SK-N-SH treated with all-trans-retinoic acid at 6 μM for 48 hours (cell line): ENCODE measurements around the gene CDK14.

Experiments
- ATAC-seq: fragments of 200-7000 bp; cut with Tn5 transposase; 3 replicates; pipeline ENCODE4 v1.9.1; 2020; ENCODE audit warnings: mild to moderate bottlenecking, moderate library complexity
- ARNTL ChIP-seq: fragments of 450-650 bp; formaldehyde crosslinking; IDR thresholded peaks from 2 replicates; pipeline ENCODE4 v1.5.0; 2020; ENCODE audit warnings: low read depth, mild to moderate bottlenecking, moderate library complexity, borderline replicate concordance
- BACH2 ChIP-seq: fragments of 250-450 bp; sonication (Bioruptor Pico); IDR thresholded peaks from 2 replicates; pipeline ENCODE4 v1.9.0; 2021; ENCODE audit warnings: mild to moderate bottlenecking, borderline replicate concordance
- CSDC2 ChIP-seq: fragments of 250-450 bp; sonication (Bioruptor Pico); IDR thresholded peaks from 2 replicates; pipeline ENCODE4 v1.5.0; 2020; ENCODE audit warnings: mild to moderate bottlenecking, moderate library complexity
- ESRRG ChIP-seq: fragments of 250-450 bp; sonication (Bioruptor Pico); IDR thresholded peaks from 2 replicates; pipeline ENCODE4 v1.6.1; 2021; ENCODE audit warnings: mild to moderate bottlenecking
- GLIS3 ChIP-seq: fragments of 250-450 bp; sonication (Bioruptor Pico); IDR thresholded peaks from 2 replicates; pipeline ENCODE4 v1.5.0; 2020; ENCODE audit warnings: mild to moderate bottlenecking, moderate library complexity
- ISL1 ChIP-seq: fragments of 250-450 bp; sonication (Bioruptor Pico); IDR thresholded peaks from 2 replicates; pipeline ENCODE4 v2.1.2; 2022; ENCODE audit warnings: mild to moderate bottlenecking, moderate library complexity
- OSR1 ChIP-seq: fragments of 250-450 bp; sonication (Bioruptor Pico); IDR thresholded peaks from 2 replicates; pipeline ENCODE4 v1.8.0; 2022; ENCODE audit warnings: moderate library complexity, mild to moderate bottlenecking, inconsistent platforms
- PPARA ChIP-seq: fragments of 250-450 bp; sonication (Bioruptor Pico); IDR thresholded peaks from 2 replicates; pipeline ENCODE4 v1.5.0; 2020; ENCODE audit warnings: mild to moderate bottlenecking, borderline replicate concordance
- SNAI2 ChIP-seq: fragments of 250-450 bp; sonication (Bioruptor Pico); IDR thresholded peaks from 2 replicates; pipeline ENCODE4 v1.5.0; 2020; ENCODE audit warnings: mild to moderate bottlenecking, moderate library complexity
- TCF4 ChIP-seq: fragments of 250-450 bp; sonication (Bioruptor Pico); IDR thresholded peaks from 2 replicates; pipeline ENCODE4 v1.8.0; 2021; ENCODE audit warnings: mild to moderate bottlenecking, moderate library complexity, borderline replicate concordance
- TOX ChIP-seq: fragments of 250-450 bp; sonication (Bioruptor Pico); IDR thresholded peaks from 2 replicates; pipeline ENCODE4 v1.8.0; 2021; ENCODE audit warnings: mild to moderate bottlenecking, moderate library complexity, borderline replicate concordance
- ZC3H10 ChIP-seq: fragments of 250-450 bp; sonication (Bioruptor Pico); IDR thresholded peaks from 2 replicates; pipeline ENCODE4 v1.5.1; 2021; ENCODE audit warnings: mild to moderate bottlenecking, moderate library complexity
- ZFP3 ChIP-seq: fragments of 250-450 bp; sonication (Bioruptor Pico); IDR thresholded peaks from 2 replicates; pipeline ENCODE4 v1.5.0; 2020; ENCODE audit warnings: mild to moderate bottlenecking, moderate library complexity
- ZFP30 ChIP-seq: fragments of 450-650 bp; formaldehyde crosslinking; IDR thresholded peaks from 2 replicates; pipeline ENCODE4 v1.5.0; 2022; ENCODE audit warnings: mild to moderate bottlenecking, moderate library complexity
- ZNF565 ChIP-seq: fragments of 450-650 bp; formaldehyde crosslinking; conservative IDR thresholded peaks from 2 replicates; pipeline ENCODE4 v1.5.0; 2020; ENCODE audit warnings: low read depth, mild to moderate bottlenecking, moderate library complexity
- ZNF70 ChIP-seq: fragments of 450-650 bp; formaldehyde crosslinking; IDR thresholded peaks from 2 replicates; pipeline ENCODE4 v1.5.0; 2020; ENCODE audit warnings: mild to moderate bottlenecking, moderate library complexity
- ZNF8 ChIP-seq: fragments of 450-650 bp; formaldehyde crosslinking; IDR thresholded peaks from 2 replicates; pipeline ENCODE4 v1.5.0; 2020; ENCODE audit warnings: mild to moderate bottlenecking, moderate library complexity
- TF ChIP-seq, protein P1 (sequence below): fragments of 250-450 bp; sonication (Bioruptor Pico); IDR thresholded peaks from 2 replicates; pipeline ENCODE4 v1.5.1; 2021; ENCODE audit warnings: mild to moderate bottlenecking, moderate library complexity
- TF ChIP-seq, protein P2 (sequence below): fragments of 250-450 bp; sonication (Bioruptor Pico); IDR thresholded peaks from 2 replicates; pipeline ENCODE4 v1.5.1; 2020; ENCODE audit warnings: low read depth, mild to moderate bottlenecking, moderate library complexity
- TF ChIP-seq, protein P3 (sequence below): fragments of 250-450 bp; sonication (Bioruptor Pico); IDR thresholded peaks from 2 replicates; pipeline ENCODE4 v1.8.0; 2021; ENCODE audit warnings: low read depth, mild to moderate bottlenecking, moderate library complexity, borderline replicate concordance
- TF ChIP-seq, protein P4 (sequence below): fragments of 250-450 bp; sonication (Bioruptor Pico); IDR thresholded peaks from 2 replicates; pipeline ENCODE4 v1.8.0; 2020; ENCODE audit warnings: mild to moderate bottlenecking, moderate library complexity, borderline replicate concordance

The CDK14 gene

DNA sequence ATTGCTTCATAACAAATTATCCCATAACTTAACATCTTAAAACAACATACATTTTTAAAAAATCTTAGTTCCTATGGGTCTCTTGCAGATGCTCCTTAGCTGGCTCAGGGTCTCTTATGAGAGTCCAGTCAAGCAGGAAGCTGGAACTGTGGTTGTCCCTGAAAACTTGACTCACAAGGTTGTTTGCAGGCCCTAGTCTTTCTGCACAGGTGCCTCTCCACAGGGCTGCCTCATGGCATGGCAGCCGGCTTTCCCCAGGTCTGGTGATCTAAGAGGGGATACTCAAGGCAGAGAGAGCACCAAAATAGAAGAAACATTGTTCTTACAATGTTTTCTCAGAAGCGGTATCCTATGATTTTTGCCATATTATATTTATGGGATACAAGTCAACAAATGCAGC, 127.1 kb downstream of the CDK14 start (continued):
- TF ChIP-seq ZFP30 (CRISPR knock-in tag), result no peak

DNA sequence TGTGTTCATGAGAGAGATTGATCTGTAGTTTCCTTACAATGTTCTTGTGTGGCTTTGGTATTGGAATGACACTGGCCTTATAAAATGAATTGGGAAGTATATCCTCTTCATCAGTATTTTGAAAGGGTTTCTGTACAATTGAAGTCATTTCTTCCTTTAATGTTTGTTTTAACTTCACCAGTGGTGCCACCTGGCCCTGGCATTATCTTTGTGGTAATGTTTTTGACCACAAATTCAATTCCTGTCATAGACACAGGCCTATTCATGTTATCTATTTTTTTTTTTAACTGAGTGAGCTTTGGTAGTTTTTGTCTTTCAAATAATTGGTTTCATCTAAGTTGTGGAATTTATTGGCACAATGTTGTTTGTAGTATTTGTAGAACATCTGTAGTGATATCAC, 127.7 kb downstream of the CDK14 start:
- TF ChIP-seq, protein P1, sequence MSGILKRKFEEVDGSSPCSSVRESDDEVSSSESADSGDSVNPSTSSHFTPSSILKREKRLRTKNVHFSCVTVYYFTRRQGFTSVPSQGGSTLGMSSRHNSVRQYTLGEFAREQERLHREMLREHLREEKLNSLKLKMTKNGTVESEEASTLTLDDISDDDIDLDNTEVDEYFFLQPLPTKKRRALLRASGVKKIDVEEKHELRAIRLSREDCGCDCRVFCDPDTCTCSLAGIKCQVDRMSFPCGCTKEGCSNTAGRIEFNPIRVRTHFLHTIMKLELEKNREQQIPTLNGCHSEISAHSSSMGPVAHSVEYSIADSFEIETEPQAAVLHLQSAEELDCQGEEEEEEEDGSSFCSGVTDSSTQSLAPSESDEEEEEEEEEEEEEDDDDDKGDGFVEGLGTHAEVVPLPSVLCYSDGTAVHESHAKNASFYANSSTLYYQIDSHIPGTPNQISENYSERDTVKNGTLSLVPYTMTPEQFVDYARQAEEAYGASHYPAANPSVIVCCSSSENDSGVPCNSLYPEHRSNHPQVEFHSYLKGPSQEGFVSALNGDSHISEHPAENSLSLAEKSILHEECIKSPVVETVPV, result no peak
- TF ChIP-seq ZC3H10 (no peak), GLIS3 (no peak), BACH2 (CRISPR knock-in tag) (no peak)
- no peak for ATAC-seq

DNA sequence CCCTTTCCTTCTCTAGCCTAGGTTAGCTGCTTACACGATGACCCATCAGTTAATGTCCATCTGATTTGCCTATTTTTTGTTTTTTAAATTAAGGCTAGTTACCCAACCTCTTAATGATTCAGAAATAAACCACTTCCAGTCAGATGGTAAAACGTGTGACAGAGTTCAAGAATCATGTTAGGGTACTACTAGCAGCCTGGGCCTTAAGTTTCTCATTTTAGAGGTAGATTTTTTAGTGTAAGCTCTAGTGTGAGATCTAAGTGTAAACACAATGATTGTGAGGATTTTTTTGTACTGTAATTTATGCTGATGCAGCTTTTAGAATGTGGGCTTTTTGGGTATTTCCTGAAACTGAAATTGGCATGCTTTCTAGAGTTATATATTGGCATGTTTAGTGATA, 130.0 kb downstream of the CDK14 start:
- ATAC-seq, result no peak; the same call in 2 of the 3 replicates
- TF ChIP-seq CSDC2 (CRISPR knock-in tag) (no peak), ZNF8 (CRISPR knock-in tag) (no peak), GLIS3 (no peak), ZC3H10 (no peak), PPARA (CRISPR knock-in tag) (no peak), ISL1 (CRISPR knock-in tag) (no peak), ZNF565 (CRISPR knock-in tag) (no peak), BACH2 (CRISPR knock-in tag) (no peak), SNAI2 (CRISPR knock-in tag) (no peak), ZFP30 (CRISPR knock-in tag) (no peak), ZNF70 (CRISPR knock-in tag) (no peak), ARNTL (CRISPR knock-in tag) (no peak)
- TF ChIP-seq, protein P1, result no peak
- TF ChIP-seq, protein P2, sequence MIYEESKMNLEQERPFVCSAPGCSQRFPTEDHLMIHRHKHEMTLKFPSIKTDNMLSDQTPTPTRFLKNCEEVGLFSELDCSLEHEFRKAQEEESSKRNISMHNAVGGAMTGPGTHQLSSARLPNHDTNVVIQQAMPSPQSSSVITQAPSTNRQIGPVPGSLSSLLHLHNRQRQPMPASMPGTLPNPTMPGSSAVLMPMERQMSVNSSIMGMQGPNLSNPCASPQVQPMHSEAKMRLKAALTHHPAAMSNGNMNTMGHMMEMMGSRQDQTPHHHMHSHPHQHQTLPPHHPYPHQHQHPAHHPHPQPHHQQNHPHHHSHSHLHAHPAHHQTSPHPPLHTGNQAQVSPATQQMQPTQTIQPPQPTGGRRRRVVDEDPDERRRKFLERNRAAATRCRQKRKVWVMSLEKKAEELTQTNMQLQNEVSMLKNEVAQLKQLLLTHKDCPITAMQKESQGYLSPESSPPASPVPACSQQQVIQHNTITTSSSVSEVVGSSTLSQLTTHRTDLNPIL (CRISPR knock-in tag), result no peak
- TF ChIP-seq, protein P3, sequence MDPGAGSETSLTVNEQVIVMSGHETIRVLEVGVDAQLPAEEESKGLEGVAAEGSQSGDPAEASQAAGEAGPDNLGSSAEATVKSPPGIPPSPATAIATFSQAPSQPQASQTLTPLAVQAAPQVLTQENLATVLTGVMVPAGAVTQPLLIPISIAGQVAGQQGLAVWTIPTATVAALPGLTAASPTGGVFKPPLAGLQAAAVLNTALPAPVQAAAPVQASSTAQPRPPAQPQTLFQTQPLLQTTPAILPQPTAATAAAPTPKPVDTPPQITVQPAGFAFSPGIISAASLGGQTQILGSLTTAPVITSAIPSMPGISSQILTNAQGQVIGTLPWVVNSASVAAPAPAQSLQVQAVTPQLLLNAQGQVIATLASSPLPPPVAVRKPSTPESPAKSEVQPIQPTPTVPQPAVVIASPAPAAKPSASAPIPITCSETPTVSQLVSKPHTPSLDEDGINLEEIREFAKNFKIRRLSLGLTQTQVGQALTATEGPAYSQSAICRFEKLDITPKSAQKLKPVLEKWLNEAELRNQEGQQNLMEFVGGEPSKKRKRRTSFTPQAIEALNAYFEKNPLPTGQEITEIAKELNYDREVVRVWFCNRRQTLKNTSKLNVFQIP (CRISPR knock-in tag), result no peak
- TF ChIP-seq, protein P4, sequence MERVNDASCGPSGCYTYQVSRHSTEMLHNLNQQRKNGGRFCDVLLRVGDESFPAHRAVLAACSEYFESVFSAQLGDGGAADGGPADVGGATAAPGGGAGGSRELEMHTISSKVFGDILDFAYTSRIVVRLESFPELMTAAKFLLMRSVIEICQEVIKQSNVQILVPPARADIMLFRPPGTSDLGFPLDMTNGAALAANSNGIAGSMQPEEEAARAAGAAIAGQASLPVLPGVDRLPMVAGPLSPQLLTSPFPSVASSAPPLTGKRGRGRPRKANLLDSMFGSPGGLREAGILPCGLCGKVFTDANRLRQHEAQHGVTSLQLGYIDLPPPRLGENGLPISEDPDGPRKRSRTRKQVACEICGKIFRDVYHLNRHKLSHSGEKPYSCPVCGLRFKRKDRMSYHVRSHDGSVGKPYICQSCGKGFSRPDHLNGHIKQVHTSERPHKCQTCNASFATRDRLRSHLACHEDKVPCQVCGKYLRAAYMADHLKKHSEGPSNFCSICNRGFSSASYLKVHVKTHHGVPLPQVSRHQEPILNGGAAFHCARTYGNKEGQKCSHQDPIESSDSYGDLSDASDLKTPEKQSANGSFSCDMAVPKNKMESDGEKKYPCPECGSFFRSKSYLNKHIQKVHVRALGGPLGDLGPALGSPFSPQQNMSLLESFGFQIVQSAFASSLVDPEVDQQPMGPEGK, result no peak

DNA sequence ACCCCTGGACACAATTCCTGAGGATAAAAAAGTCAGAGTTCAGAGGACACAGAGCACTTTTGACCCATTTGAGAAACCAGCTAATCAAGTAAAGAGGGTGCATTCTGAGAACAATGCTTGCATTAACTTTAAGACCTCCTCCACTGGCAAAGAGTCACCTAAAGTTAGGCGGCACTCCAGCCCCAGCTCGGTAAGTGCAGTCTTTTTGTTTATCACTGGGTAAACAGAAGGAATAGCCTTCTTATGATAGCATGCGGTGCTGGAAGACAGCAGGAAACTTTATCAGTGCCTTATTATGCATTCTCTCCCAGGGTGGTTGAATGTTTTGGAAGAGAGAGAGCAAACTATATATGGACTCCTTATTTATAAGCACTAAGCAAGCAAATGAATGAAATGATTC, 130.5 kb downstream of the CDK14 start:
- 0 out of 3 replicates have a peak, but pooled peaks have one; percentile 36 for ATAC-seq
- TF ChIP-seq, protein P3 (CRISPR knock-in tag), result no peak
- TF ChIP-seq ESRRG (CRISPR knock-in tag) (no peak), ZNF8 (CRISPR knock-in tag) (no peak), ARNTL (CRISPR knock-in tag) (no peak), TCF4 (CRISPR knock-in tag) (no peak), CSDC2 (CRISPR knock-in tag) (no peak), PPARA (CRISPR knock-in tag) (no peak), OSR1 (CRISPR knock-in tag) (no peak), ISL1 (CRISPR knock-in tag) (no peak), TOX (CRISPR knock-in tag) (no peak), ZFP3 (CRISPR knock-in tag) (no peak)
- TF ChIP-seq, protein P4, result no peak
- TF ChIP-seq, protein P2 (CRISPR knock-in tag), result no peak
